GM19397 (cell line): ENCODE results near the gene SNUPN.
"Not testable (repeated sequence)": the region's sequence is repeated elsewhere in the genome, so short reads cannot be mapped to it uniquely, and the experiment has no call there.

Source experiments
- ATAC-seq: cut with Tn5 transposase; IDR thresholded peaks from one replicate; pipeline ENCODE4 v1.9.1; 2021; ENCODE audit warnings: mild to moderate bottlenecking, moderate library complexity; ENCODE audit not compliant: unreplicated experiment

The SNUPN gene

DNA sequence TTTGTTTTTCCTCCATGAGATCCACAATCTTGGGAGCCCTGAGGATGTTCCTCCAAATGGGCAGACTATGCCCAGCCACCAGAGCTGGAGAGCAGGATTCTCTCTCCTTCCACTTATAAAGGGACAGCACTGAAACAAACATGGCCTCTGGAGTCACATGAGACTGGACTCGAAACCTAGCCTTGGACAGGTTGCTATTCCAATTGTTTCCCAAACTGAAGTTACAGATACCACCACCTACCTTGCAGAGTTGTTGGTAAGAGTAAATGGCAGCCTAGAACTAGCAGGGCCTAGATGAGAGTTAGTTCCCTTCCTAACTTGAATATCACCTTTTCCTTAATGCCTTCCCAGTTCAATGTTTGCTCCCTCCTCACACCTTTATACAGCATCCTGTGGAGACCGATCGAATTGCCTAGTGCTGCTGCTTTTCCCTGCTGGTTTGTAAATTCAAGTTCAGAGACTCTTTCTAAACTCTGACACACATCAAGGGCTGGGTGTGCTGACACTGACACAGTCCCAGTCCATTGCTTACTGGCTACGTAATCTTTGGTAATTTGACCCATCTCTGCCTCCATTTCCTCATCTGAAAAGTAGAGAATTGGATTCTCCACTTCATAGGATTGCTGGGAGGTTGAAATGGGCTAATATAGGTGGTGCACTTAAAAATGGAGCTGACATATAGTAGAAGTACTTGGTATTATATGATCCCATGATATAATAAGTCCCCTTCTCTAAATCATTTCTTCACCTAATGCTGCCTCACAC lies 11.9 kb upstream of the SNUPN start:
- ATAC-seq, result no peak

DNA sequence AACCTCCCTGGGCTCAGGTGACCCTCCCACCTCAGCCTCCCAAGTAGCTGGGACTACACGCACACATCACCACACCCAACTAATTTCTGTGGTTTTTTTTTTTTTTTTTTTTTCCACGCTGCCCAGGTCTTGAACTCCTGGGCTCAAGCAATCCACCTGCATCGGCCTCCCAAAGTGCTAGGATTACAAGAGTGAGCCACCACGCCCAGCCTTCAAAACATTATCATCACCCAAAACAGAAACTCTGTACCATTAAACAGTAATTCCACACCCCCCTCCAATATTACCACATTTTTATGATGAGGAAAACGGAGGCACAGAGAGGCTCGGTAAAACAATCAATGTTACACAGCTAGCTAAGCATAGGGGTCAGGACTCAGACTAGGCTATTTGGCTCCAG lies 10.5 kb upstream of the SNUPN start:
- no peak for ATAC-seq

DNA sequence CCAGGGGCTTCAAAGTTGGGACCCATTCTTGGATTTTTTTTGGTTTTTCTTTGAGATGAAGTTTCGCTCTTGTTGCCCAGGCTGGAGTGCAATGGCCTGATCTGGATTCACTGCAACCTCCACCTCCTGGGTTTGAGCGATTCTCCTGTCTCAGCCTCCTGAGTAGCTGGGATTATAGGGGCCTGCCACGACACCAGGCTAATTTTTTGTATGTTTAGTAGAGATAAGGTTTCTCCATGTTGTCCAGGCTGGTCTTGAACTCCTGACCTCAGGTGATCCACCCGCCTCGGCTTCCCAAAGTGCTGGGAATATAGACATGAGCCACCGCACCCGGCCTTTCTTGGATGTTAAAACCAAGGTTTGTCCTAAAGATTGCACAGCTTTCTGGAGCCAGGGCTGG lies 8.4 kb upstream of the SNUPN start:
- not testable (repeated sequence) for ATAC-seq

DNA sequence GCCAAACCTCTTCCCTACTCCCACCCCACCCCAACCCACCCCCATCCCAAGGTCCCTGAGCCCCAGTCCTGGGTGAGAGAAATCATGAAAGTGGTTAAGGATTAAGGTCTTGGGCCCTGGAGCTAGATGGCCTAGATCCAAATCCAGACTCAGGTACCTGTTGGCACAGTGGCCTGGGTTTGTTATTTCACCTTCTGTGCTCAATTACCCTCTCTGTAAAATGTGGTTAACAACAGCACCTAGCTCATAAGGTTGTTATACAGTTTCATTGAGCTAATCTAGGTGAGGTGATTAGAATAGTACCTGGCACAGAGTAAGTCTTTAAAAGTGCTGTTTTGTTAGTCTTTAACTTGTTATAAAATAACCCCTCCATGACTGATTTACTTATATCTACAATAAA lies 6.4 kb upstream of the SNUPN start:
- no peak for ATAC-seq

DNA sequence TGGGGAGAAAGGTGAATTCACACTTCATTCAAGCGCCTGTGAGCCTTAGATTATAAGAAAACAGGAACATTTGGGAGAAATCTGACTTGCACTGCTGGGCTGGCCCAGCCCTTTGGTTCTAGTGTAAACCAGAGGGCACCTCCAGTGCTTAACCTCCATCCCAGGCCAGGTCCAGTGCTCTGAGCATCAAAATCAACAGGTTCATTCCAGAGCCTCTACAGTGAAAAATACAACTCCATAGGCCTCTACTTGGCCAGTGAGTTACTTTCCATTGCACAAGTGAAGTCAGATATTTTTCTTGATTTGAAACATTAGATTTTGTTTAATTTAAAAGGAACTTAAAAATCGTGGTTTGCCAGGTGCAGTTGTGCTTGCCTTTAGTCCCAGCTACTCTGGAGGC lies 3.0 kb downstream of the SNUPN start:
- no peak for ATAC-seq

DNA sequence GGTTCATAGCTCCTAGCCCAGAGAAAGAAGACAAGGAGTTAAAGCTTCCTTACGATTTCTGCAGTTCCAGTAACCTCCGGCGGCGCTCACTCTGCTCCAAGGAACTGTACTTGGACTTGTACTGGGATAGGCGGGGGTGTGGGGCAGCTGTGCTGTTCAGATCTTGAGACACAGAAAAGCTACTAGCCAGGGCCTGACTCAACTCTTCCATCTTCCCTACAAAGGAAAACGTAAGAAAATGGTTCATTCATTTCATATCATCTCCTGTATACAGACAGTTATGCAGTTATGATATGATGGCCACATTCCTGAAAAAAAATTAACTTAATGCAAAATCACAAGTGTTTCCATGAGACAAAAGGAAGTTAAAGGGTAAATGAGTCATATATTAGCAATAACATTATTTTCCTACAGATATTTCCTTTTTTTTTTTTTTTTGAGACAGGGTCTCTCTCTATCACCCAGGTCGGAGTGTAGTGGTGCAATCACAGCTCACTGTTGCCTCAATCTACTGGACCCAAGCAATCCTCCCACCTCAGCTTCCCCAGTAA lies 4.6 kb downstream of the SNUPN start:
- no peak for ATAC-seq

DNA sequence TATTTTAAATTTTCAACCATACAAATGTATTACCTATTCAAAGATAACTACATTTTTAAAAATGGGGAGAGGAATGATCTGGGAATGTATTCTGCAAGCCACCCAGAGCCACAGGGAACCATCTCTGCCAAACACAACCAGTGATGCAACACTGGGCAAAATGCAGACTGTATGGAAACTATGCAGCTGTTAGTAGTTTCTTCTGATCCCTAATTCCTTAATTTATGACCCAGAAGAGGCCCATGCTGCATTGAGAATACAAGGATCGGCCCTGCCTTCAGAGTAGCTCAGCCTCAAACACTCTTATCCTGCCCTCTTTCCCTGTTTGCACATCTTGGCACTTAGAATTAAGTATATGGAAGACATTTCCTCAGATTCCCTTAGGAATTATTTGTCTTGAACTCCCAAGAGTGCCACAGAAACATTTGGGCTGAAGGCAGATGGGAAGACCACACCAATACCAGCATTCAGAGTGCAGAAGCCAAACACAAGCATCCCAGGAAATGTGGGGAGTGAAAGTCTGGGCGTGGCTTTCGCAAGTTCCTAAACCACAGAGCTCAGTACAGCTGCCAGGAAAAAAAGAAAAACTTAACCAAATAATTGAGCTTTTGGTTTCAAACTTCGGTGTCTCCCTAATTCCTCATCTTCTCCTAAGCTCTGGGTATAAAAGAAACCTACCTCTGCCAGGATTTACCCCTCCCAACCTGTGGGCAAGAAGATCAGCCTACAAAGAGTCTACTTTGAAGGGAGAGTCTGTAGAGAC lies 5.3 kb downstream of the SNUPN start:
- ATAC-seq, result no peak

DNA sequence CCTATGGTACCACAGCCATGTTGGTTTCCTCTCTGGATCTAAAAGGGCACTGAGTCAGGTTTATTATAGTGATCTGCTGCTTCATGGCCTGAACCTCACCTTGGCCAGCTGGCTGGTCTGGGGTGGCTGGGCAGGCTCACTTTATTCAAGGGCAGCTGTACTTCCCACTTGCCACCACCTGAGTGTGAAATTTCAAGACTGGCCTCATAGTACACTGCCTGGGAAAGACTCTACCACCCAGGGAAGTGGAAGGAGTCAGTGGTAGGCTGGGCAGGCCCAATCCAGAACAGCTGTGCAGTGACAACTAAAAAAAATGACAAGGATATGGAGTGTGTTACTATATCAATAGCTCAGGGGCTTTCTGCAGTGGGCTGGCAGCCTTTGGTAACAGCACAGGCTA lies 8.8 kb downstream of the SNUPN start:
- ATAC-seq, result no peak

DNA sequence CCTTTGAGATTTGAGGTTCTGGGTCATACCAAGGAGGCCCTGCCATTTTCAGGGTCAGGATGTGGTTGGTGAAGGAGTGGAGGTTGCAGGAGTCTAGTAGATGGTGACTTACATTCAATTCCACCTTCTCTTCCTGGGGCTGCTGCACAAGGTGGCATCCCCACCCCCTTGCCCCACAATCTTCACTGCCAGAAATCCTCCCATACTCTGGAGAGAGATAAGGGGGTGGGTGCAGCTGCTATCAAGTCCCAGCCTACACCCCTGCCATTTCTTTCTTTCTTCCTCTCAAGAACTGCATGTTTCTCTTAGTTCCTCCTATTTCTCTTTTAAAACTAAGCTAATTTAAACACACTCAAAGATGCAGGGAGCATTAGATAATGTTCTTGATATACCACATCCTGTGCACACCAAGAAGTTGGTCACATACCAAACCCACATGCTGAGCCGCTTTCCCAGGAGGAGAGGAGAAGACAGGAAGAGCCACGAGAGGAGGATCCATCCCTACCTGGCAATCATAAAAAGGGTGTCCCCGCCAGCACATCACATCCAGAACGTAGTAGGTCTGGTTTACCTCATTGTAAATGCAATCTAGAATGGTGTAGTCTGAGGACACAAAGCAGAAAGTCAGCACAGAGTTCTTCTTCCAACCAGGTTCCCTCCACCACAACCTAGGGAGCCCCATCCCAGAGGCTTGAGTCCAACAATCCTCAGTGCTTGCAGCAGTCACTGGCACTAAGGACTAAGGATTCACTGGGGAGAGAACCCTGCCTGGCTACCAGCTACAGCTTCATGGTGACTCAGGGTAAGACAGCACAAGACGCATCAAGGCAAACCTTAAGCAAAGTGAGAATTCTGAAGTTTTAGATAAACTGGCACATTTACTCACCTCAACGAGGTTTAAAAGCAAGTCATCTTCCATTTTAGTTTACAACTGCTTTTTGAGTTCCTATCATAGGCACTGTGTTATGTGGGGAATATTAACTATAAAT lies 18.5 kb downstream of the SNUPN start:
- ATAC-seq, result no peak

DNA sequence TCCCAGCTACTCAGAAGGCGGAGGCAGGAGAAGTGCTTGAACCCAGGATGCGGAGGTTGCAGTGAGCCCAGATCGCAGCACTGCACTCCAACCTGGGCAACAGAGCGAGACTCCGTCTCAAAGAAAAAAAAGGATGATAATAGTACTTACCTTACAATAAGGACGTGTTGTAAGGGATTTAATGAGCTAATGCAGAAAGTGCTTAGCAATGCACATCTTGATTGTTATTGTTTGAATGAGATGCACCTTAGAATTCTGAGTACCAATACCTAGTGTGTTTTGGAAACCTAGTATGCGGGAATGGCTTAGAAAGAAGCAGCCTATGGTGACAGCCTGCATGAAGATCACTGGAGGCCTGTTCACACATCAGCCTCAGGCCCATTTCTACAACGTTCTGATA lies 19.5 kb downstream of the SNUPN start:
- ATAC-seq, result no peak

DNA sequence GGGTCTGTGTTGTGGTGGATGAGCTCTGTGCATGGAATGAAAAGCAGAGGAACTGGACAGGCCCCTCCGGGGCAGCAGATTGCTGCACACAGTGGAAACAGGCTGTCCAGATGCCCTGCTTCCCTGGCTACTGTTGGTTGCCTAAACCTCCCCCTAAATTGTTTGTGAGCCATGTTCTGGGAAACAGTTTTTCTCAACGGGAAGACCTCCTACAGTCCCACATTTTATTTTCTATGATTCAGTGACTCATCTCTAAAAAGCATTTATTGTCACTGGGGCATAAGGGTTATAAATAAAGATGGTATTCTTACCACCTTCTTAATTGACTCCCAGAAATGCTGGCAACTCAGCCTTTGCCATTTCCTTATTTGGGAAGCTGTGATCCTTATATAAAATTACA lies 26.1 kb downstream of the SNUPN start:
- ATAC-seq, result no peak

DNA sequence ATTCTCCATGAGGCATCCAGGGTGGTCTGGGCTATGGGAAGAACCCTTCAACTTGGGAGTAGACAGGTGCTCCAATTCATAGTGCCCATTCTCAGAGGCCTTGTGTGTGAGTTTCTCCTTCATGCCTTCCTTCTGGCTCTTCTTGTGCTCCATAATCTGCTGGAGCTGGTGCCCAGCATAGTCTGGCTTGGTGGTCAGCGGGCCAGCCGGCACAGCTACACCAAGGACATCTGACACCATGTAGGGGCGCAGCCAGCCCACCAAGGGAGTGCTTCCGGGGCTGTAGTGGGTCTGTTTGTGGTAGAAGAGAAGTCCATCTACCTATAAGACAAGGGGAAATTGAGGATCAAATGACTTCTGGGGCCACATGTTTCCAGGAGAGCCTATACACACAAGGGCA lies 27.2 kb downstream of the SNUPN start:
- ATAC-seq, result no peak

DNA sequence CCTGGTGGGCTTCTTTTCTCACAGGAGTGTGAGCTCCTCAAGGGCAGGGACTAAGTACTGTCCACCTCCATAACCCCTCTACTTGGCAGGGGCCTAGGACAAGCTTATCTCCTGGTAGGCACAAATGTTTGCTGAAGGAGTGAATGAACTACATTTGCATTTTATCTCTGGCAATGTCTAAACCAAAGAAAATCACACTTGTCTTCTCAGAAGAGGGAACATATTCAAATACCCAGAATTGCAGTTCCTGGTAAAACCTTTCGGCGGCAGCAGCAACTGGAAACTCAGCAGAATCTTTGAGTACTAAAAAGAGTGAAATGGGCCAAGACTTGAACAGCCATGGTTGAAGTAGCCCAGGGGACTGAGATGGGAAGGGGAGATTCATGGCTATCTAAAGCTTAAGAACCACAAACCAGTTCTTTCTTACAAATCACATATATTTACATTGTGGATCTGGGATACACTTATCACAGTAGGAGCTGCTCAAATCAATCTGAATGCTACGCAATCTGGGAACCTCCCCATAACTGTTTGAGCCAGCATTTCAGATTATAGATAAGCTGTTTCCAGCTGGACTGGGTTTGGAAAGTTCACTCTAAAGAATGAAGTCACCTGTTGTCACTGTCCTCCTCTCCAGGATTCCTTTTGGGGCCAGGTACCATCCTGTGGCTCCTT lies 27.7 kb downstream of the SNUPN start:
- no peak for ATAC-seq

DNA sequence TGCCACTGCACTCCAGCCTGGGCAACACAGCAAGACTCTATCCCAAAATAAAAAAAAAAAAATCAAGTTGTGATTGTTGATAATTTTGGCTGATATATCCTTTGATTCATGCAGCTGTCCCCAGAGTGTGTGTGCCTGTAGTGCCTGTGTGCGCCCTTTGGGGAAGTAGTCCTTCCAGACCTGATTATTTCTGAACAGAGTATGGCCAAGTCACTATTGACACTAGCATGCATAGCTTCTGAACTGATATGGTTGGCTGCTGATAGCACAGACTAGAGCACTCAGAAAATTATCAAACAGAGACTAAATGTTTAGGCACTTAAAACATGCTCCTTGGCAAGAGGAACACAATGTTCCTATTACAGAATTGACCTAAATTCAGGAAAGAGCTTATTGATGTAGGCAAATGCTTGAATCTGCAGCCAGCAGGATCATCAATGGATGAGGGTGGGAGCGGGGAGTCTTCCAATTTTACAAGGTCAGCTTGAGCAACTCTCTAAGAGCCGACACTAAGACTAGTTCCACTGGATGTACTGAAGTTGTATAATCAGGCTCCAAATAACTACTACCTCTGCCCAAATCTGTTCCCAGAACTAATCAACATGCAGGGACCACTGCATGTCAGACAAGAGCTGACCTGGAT lies 28.7 kb downstream of the SNUPN start:
- ATAC-seq, result no peak

DNA sequence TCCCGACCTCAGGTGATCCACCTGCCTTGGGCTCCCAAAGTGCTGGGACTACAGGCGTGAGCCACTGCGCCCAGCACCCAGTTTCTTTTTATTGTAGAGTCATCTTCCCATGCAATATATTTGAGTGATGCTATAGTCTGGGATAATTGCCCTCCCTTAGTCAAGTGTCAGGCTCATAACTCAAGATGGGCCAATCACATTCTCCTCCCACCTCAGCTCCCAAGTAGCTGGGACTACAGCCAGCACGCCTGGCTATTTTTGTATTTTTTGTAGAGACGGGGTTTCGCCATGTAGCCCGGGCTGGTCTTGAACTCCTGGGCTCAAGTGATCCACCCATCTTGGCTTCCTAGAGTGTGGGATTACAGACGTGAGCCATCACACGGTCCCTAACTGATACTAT lies 31.2 kb downstream of the SNUPN start:
- ATAC-seq, result no peak

DNA sequence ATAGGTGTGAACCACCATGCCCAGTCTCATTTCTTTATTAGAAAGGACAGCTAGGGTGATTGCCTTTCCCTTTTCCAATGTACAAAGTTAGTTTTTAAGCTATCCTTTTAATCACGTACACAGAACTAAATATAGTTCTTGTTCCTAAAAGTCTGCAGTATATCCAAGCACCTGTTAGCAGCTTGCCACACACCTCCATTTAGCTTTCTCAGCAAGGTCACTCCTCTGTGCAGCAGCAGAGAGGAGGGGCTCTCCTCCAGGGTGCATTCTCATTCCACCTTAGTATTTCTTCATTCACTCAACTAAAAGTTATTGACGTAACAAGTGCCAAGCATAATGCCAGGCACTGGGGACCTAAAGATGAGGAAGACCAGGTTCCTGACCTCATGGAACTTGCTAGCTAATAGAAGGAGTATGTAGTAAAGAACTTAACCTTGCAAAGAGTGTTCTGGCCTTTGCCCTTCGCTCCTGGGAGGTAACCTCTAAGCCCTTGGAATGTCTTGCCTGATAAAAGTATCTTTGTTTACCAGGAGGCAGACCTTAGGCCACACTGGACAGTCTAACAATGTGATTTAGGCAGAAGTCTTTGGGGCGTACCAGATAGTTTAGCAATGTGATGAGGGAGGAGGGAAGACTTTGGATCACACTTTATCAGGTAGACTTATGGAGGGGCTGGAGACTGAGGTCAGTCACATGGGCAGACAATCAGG lies 33.7 kb downstream of the SNUPN start:
- no peak for ATAC-seq

DNA sequence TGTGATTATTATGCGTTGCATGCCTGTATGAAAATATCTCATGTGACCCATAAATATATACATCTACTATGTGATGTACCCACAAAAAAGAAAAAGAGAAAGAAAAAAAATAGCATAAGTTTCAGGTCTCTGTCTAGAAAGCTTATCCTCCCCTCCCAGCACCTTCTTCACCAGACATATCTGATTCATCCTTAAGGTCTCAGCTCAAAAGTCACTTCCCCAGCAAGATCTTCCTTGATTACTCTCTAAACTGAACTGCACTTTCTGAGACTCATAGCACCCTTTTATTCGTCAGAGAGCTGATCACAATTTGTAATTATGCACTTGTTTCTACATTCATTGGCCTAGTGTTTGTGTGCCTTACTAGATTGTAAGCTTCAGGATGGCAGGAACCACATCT lies 35.3 kb downstream of the SNUPN start:
- ATAC-seq, result no peak

DNA sequence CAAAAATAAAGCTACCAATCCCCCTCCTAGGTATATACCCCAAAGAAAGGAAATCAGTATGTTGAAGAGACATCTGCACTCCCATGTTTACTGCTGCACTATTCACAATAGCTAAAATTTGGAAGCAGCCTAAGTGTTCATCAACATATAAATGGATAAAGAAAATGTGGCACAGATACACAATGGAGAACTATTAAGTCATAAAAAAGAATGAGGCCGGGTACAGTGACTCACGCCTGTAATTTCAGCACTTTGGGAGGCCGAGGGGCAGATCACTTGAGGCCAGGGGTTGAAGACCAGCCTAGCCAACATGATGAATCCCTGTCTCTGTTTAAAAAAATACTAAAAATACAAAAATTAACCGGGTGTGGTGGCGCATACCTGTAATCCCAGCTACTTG lies 36.5 kb downstream of the SNUPN start:
- no peak for ATAC-seq

DNA sequence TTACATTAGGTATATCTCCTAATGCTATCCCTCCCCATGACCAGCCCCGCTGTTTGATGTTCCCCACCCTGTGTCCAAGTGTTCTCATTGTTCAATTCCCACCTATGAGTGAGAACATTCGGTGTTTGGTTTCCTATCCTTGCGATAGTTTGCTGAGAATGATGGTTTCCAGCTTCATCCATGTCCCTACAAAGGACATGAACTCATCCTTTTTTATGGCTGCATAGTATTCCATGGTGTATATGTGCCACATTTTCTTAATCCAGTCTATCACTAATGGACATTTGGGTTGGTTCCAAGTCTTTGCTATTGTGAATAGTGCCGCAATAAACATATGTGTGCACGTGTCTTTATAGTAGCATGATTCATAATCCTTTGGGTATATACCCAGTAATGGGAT lies 39.1 kb downstream of the SNUPN start:
- not testable (repeated sequence) for ATAC-seq
